Brain microvascular endothelial cell (primary cell): ENCODE data around the gene PPARA.

Experiments
- DNase-seq: peaks from one replicate; pipeline ENCODE4 v3.0.0-alpha.2; 2020
- H3K27ac ChIP-seq: fragments of 250-450 bp; sonication (Bioruptor Pico); 2 replicates; pipeline ENCODE4 v1.5.1; 2020; ENCODE audit warnings: mild to moderate bottlenecking, moderate library complexity
- H3K27me3 ChIP-seq: fragments of 250-450 bp; sonication (Bioruptor Pico); replicated peaks from 2 replicates; pipeline ENCODE4 v1.5.1; 2020; ENCODE audit warnings: mild to moderate bottlenecking
- H3K36me3 ChIP-seq: fragments of 250-450 bp; sonication (Bioruptor Pico); replicated peaks from 2 replicates; pipeline ENCODE4 v1.5.1; 2020; ENCODE audit warnings: mild to moderate bottlenecking
- H3K4me3 ChIP-seq: 2 replicates; pipeline ENCODE4 v1.5.1; 2011; ENCODE audit warnings: low read depth, mild to moderate bottlenecking, control low read depth, low read length, moderate library complexity
- CTCF ChIP-seq: IDR thresholded peaks from 2 replicates; pipeline ENCODE4 v1.5.1; 2011; ENCODE audit warnings: low read depth, mild to moderate bottlenecking, moderate library complexity, low read length, control low read depth, inconsistent platforms; ENCODE audit errors: missing control alignments
- in situ Hi-C: cut with HindIII; loops from 2 replicates; pipeline ENCODE4 v1.10.0; 2017; ENCODE audit warnings: low sequenced_read_pairs, low pct_ligation_motif_present

PPARA gene

DNA sequence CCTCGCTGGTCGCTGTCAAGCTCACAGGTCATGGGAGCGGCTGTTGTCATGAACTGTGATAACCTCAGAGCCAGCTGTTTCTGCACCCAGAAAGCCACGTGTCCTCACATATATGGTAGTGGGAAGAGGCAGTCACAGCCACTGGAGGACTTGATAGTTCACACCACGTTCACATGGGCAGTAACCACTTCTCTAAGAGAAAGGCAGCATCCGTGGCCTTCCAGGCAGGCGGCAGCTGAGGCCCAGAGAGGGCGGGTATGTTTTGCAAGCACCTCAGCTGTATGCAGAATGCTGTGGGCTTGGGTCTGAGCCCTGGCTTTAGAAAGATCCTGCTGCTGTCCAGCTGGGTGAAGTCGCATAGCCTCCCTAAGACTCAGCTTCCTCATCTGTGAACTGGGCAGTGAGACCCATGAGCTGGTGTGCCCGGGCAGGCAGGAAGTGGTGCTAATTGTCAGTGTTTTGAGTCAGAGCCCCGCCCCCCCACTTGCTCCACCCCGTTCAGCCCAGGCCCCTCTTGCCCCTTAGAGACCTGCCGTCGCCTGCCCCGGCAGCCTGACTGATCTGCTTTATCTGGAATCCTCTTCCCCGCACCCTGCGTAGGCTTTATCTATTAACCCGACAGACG lies 130.8 kb downstream of the PPARA start:
- DNase-seq, result no peak
- no peaks in the 10 kb centered on the region for H3K27me3 ChIP-seq
- H3K27ac ChIP-seq, result no peak overlapping the region
- TF ChIP-seq CTCF, result no peak
- in situ Hi-C loops, result no loop called here
- peaks cover 63% of the 10 kb centered on the region for H3K36me3 ChIP-seq
- no peak overlapping the region for H3K4me3 ChIP-seq

- no peaks in the 10 kb centered on the region for H3K27me3 ChIP-seq
- no peak for DNase-seq
- H3K36me3 ChIP-seq, result peaks cover 58% of the 10 kb centered on the region
- no peak for TF ChIP-seq CTCF
- in situ Hi-C loops, result no loop called here
- H3K4me3 ChIP-seq, result no peak overlapping the region
- H3K27ac ChIP-seq, result no peak overlapping the region
Observed at GRCh38 chr22:46281866-46282678, 131.7 kb downstream of the PPARA start.

DNA sequence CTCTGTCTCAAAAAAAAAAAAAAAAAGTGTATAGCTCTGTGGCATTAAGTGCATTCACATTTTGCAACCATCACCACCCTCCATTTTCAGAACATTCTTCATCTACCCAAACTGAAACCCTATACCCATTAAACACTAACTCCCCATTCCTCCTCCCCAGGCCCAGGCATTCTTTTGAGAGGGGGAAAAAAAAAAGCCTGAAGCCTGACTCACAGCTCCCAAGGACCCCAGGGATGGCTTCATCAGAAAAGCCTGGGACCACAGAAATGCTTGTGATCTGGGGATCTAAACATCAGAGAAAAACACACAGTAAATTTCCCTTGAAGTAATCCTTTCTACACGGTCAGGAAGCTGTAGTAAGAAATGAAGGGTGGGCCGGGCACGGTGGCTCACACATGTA lies 135.7 kb downstream of the PPARA start:
- H3K4me3 ChIP-seq, result no peak overlapping the region
- peaks cover 29% of the 10 kb centered on the region for H3K36me3 ChIP-seq
- no peak overlapping the region for H3K27ac ChIP-seq
- H3K27me3 ChIP-seq, result no peaks in the 10 kb centered on the region
- in situ Hi-C loops, result no loop called here
- TF ChIP-seq CTCF, result no peak
- DNase-seq, result no peak

DNA sequence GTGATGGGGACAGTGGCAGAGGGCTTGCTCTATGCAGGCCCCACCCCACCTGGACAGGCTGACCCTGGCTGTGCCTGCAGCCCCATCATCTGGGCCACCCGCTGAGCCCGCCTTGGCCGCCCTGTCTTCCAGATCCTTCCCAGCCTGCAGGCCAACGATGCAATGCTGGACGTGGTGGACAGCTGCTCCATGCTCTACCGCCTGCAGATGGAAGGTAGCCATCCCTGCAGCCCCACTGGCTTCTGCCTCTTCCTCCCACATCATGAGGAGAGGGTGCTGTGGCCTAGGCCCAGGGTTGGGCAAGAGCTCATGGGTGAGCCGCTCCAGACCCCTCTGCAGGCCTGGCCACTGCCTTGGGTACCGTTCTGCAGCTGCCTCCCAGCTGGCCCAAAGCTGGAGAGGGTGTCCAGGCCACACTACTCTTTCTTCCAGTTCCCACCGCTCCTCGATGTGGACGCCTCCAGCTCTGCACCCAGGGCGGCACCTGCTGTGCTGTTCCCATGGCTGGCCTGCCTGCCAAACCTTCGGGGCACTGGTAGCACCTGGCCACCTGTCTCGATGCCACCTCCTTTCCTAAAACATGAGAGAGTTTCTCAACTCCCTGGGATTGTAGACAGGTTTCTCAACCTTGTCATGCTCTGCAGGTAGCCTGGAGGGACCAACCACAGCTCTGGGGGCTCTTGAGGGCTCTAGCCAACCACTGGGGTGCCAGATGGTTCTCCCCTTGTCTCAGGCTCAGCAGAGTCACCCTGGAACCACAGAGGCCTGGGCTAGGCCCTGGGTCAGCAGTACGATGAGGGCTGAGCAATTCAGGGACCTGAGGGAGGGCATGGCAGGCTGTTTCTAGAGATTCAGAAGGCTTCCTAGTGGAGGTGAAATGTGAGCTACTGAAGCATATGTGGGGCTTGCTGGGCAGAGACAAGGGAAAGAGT lies 136.9 kb downstream of the PPARA start:
- TF ChIP-seq CTCF, result no peak
- Histone ChIP-seq H3K27me3 (no peaks in the 10 kb centered on the region), H3K4me3 (no peak overlapping the region), H3K27ac (no peak overlapping the region), H3K36me3 (peaks cover 21% of the 10 kb centered on the region)
- no peak for DNase-seq
- in situ Hi-C loops, result no loop called here

DNA sequence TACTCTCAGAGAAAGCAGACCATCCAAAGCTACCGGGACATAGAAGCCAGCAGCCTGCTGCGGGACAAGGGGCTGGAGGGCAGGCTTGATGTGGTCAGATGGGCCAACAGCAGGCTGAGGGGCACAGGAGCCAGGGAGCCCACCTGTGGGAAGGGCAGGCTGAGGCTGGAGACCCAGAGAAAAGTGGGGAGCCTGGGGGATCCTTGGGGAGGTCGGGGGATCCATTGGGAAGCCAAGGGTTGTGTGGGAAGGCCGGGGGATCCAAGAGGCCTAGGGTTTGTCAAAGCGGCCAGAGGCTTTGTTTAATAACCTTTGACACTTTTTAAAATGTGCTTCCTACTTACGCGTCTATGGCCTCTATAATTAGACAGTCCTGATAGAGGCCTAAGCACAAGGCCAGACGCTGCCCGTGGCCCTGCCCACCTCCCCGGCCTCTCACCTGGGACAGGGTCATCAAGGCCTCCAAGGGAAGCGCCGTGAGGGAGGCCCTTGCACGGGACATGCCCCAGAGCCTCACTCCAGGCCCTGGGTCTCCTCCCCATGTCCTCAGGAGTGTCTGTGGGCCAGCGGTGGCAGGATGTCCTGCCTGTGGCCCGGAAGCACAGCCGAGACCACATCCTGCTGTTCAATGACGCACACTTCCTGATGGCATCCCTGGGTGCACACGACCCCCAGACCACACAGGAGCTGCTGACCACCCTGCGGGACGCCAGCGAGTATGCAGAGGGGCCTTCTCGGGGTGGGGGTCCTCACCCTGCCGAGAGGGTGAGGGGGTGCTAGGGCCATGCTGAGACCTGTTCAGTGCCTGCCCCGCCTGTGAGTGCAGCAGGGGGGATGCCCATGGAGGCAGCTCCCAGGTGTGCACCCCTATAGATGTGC lies 137.8 kb downstream of the PPARA start:
- H3K27ac ChIP-seq, result no peak overlapping the region
- peaks cover 21% of the 10 kb centered on the region for H3K36me3 ChIP-seq
- no peak for DNase-seq
- in situ Hi-C loops, result no loop called here
- no peak for TF ChIP-seq CTCF
- no peaks in the 10 kb centered on the region for H3K27me3 ChIP-seq
- no peak overlapping the region for H3K4me3 ChIP-seq
